GM21576 (cell line): ENCODE data around the gene NLRP5.

Experiments
- ATAC-seq: cut with Tn5 transposase; IDR thresholded peaks from one replicate; pipeline ENCODE4 v1.9.1; 2021; ENCODE audit warnings: mild to moderate bottlenecking, moderate library complexity; ENCODE audit not compliant: unreplicated experiment

NLRP5 gene

DNA sequence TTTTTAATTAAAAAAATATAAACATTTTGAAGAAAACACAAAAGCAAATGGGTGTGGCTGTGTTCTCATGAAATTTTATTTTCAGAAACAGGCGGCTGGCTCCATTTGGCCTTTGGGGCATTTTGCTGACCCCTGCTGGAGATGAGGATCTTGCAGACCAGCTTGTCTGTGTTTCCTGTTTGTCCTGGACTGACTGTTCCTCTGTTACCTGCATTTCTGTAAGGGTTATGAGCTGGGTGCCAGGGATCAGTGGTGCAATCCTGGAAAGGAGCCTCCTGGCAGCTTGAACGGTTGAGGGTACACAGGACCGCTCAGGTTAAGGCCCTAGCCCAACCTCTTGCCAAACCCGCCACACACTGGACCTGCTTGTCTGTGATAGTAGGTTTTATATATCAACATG lies 84.6 kb downstream of the NLRP5 start:
- no peak for ATAC-seq

DNA sequence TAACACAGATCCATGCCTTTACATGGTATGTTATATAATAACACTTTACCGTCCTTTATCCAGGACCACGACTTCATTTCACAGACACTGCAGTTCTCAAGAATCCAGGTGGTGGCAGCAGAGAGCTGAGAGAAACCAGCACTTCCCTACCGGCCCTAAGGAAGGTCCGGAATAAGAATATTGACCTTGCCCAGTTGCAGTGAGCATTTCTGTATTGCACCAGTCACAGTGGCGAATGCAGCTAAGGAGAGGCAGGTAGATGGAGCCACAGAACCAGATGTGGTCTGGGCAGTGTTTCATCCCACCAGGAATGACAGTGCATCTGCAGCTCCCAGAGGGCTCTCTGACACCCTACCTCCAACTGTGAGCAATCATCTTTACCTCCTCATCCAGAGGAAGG lies 89.9 kb downstream of the NLRP5 start:
- ATAC-seq = no peak

DNA sequence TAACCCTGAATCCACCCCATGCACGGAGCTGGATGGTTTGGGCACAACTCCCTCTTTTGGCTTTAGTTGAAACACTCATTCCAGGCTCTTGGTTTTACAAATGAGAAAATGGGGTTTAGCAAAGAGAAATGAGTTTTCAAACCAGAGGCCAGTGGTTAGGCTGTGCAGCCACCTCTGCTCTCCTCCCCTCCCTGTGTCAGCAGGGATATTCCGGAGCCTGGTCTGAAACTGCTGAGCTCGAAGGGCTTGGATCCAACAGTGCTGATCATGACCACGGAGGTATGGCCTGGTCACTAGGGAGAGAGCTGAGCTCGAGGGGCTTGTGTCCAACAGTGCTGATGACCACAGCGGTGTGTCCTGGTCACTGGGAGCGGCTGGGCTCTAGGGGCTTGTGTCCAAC lies 93.0 kb downstream of the NLRP5 start:
- ATAC-seq = no peak

DNA sequence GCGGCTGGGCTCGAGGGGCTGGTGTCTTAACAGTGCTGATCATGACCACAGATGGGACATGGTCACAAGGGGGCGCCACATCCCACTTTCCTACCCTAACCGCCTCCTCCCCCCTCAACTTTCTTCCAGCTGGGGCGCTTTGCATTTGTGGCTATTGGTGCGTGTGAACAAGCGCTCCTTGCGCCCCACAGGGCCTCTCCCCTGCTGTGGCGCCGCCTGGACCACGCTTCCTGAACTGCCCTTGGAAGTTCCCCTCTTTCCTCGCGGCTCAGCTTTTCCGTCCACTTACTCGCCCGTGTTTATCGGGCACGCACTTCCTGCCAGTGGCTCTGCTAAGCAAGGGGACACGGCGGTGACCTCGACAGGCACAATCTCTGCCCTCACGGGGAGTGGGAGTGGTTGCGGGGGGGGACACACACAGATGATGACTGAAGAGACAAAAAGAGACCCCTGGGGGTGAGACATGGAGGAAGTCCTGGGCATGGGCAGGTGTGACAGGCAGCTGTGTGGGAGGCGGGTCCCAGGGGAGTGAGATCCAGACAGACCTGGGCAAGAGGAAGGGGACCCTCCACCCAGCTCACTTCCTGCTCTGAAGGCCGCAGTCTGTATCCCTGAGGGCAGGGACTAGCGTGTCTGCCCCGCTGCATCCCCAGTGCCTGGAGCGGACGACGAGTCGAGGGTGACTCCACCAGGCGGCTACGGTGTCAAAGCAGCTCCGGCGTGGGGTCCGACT lies 94.3 kb downstream of the NLRP5 start:
- peak; percentile 74 for ATAC-seq

DNA sequence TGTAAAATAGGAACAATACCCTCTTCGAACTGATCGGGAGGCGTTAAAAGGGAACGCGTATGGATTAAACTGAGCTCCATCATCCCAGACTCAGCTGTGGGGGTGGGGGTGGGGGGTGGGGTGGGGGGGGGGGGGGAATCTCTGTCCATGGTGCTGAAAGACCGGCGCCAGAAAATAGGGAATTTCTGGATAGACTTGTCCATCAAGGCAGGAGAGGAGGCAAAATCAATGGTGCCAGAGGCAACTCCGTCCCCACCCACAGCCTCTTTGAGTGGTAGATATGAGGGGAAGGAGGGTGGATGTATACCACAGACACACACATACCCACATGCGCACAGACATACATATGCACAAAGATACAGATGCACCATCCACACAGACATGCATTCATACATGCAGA lies 97.1 kb downstream of the NLRP5 start:
- no peak for ATAC-seq

DNA sequence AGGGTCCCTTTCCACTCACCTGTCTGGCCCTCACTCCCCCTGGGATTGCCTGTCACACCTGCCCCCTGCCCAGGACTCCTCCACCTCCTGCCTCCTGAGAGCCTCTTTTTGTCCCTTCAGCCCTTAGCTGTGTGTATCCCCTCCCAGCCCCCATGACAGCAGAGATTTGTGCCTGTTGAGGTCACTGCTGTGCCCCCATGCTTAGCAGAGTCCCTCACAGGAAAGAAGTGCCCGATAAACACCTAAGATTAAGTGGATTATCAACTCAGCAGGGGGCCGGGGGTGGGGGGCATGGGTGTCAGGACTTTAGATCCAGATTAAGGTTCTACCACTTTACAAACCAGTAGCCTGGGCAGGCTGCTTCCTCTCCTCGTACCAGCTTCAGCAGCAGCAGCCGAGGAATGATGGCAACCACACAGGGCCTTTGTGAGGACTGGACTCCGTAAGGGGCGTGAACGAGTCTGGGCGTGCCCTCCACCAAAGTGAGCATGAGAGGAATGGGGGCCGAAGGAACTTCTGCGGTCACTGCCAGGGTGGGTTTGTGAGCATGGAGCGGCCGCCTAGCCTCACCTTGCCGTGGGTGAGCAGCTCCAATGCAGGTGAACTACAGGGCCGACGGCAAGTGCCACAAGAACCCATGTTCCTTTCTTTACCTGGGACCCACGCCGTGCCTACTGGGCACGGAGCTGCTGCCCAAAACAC lies 98.4 kb downstream of the NLRP5 start:
- no peak for ATAC-seq

DNA sequence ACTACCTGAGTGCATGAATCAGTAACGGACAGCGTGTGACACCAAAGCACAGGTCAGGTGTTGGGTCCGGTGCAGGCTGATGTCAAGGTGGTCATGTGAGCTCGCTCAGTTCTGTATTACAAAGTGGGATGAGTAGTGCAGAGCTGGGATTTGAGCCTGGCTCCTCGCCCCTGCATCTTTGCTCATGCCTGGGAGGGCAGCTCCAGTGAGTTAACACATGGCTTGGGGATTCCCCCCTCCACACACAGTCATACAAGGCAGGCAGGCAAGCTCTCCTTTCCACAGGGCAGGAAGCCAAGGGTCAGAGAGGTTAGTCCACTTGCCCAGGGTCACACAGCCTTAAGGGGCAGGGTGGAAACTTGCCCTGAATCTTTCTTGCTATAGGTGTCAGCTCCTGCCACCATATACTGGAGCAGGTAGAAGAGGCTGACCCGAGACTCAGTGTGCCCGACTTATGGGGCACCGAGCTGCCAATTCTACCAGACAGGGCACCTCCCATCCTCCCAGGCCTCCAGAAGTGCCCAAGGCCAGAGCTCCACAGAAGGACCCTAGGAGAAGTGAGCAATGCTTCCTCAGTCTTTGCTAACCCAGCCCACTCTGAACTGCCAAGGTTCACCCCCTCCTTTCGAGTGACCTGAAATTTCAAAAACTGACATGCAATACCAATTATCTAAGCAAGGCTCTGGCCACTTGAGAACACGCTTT lies 99.1 kb downstream of the NLRP5 start:
- ATAC-seq = no peak

DNA sequence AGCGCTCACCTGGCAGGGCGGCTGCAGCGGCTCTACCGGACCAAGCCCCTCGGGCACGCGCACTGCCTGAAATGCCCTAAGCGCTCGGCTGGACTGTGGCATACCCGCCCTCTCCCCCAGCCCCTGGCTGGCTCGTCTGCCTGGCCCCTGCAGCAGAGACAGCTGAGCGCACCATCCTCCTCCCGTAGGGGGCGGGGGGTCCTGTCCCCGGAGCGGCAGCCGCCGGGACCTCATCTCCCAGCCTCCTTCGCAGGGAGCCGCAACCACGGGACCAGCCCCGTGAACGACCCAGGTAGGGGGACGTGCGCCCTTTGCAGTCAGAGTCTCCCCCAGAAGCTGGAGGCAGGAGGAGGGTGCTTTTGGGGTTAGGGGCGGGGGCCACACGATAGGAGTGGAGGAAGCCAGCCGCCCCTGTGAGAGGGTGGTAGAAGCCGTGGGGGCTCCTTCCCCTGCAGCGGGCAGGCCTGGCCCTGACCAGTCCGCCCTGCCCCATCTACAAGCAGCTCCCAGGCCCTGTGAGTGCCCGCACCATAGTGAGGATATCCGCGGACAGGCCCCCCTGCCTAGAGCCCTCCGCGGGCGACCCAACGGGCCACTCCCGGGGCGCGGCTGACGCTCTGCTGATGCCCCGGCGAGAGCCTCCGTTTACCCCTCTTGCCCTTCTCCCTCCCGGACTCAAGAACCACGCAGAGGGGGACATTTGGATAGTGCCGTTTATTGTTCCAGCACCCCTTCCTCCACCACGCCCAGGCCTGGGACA lies 100.3 kb downstream of the NLRP5 start:
- no peak for ATAC-seq

DNA sequence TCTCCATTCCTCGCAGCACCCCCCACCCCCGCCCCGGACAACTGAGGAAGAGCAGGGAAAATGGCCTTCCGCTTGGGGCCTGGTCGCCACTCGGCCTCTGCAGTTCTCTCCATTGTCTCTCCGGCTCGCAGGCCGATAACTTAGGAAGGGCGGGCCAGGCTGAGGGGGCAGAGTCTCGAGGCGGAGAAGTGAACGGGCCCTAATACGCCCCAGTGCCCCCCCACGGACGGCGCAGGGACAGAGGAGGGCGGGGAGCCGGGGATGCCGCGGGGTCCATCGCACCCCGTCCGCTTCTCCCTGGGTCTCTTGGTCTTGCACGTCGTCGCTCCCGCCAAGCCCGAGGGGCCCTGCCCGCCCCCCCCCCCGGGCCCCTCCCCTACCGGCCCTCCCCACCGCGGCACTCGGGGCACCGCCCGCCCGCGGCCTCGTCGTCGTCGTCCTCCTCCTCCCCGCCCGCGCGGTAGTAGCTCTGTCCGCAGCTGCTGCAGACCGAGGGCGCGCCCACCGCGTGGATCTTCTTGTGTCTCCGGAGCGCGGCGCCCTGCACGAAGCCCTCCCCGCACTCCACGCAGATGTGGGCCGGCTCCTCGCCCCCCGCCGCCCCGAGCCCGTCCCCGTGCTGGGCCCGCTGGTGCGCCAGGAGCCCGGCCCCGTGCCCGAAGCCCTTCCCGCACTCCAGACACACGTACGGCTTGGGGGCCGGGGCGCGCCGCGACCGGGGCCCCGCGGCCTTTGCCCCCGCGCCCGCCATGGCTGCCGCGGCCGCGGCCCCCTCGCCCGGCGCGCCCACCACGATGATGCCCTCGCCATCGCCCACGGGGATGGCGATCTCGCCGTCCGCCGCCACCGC lies 101.3 kb downstream of the NLRP5 start:
- ATAC-seq = no peak

DNA sequence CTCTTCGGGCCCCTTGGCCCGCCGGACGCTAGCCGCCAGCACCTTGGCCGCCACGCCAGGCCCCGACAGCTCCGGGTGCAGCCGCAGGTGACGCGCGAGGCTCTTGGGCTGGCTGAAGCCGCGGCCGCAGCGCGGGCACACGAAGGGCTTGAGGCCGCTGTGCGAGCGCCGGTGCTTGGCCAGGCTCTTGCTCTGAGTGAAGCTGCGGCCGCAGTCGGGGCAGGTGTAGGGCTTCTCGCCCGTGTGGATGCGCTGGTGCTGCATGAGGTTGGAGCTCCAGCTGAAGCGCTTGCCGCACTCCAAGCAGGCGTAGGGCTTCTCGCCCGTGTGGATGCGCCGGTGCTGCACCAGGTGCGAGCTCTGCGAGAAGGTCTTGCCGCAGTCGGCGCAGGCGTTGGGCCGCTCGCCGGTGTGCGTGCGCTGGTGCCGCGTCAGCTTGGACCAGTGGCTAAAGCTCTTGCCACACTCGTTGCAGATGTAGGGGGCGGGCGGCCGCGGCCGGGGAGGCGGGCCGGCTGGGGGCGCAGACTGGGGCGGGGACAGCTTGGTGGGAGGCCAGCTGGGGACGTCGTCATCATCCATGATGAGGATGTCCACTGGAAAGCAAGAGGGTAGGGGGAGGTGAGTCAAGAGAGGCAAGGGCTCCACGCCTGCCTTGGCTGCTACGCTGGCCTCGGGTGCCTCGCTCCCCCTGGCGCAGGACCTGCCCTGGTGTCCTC lies 102.1 kb downstream of the NLRP5 start:
- ATAC-seq = no peak

DNA sequence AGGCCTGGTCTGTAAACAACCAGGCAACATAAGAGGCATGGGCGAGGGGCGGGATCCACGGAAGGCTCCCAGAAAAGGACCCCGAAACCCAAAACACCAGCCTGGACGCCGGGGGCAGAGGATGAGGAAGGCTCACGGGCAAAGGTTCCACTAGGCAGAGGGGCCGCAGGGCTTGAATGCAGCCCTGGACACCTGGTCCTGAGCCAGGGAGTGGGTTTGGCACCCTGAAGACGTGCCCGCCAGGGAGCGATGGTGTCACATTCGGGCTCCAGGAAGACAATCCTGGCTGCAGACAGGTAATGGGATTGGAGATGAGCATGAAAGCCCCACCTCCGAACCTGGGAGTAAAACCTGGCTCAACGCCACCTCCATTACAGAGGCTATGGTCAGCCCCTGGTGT lies 102.8 kb downstream of the NLRP5 start:
- no peak for ATAC-seq

DNA sequence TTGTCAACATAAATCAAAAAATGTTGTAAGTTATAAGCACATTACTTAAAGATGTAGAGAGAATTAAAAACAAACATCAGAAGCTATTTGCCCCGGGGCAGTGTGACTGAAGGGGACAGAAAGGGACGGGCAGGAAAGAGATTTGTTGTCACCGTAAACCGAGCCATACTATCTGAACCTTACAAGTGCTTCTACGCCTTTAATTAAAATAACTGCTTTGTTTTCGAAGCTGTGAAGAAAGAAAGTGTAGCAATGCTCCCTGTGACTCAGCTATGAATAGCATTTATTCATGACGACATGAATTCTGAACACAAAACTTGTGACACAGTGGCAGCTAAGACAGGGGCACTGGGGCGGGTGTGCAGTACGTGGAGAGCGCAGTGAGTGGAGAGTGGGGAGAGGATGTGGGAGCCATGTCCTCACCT lies 104.5 kb downstream of the NLRP5 start:
- no peak for ATAC-seq

DNA sequence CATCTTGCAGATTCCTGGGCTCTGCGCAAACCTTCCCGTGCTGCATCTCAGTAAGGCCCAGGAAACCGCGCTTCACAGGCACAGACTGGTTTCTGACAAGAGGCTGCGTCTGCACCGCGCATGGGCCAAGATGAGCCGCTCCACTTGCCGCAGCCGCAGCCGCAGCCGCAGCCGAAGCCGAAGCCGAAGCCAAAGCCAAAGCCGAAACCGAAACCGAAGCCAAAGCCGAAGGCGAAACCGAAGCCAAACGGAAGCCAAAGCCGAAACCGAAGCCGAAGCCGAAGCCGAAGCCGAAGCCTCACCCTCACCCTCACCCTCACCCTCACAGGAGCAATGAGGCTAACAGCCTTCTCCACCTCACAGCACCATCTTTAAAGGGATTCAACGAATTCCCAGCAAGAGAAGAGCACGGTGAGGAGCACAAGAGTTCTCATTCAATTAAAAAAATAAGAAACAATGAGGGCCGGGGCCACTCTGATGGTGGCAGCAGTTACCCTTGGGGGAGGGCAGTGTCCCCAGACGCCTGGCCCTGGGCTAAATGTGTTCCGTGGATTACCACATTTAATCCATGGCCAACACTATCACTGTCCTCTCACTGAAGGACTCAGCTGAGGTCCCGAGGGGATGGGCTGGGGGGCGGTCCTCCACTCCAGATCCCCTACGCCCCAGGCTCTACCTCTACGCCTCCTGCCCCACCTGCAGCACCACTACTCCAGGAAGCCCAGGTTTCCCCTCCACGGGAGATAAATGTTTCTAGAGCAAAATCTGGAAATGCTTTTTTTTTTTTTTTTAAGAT lies 105.4 kb downstream of the NLRP5 start:
- ATAC-seq = no peak

DNA sequence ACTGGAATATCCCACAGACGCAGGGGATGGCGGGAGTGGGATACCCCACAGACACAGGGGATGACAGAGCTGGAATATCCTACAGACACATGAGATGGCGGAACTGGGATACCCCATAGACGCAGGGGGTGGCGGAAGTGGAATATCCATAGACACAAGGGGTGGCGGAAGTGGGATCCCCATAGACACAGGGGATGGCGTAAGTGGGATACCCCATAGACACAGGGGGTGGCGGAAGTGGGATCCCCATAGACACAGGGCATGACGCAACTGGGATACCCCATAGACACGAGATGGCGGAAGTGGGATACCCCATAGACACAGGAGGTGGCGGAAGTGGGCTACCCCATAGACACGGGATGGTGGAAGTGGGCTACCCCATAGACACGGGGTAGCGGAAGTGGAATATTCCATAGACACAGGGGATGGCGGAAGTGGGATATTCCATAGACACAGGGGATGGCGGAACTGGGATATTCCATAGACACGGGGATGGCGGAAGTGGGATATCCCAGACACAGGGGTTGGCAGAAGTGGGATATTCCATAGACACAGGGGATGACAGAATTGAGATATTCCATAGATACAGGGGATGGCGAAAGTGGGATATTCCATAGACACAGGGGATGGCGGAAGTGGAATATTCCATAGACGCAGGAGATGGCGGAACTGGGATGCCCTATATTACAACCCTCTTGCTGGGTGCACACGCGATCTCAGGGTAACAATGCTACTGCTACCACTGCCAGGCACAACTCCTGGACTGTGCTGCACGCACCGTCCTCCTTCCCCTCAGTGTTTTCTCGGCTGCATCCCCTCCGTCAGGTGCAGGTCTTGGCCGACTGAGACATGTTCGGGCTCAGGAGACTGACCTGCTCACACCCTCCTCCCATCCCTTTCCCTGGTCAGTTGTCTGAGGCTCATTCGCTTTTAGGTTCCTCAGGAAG lies 106.4 kb downstream of the NLRP5 start:
- ATAC-seq = no peak

DNA sequence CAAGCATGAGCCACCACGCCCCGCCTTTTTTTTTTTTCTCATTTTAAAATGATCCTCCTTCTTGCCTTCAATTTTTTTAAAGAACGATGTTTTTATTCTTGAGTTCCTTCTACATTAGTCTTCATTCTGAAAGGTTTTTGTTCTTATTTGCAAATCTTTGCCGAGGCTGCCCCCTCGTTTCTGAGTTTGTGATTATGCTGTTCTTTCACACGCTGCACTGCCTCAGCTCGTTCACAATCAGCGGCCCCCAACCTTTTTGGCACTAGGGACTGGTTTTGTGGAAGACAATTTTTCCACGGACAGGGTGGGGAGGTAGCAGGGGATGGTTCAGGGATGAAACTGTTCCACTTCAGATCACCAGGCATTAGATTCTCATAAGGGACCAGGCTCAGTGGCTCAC lies 107.9 kb downstream of the NLRP5 start:
- ATAC-seq = no peak

DNA sequence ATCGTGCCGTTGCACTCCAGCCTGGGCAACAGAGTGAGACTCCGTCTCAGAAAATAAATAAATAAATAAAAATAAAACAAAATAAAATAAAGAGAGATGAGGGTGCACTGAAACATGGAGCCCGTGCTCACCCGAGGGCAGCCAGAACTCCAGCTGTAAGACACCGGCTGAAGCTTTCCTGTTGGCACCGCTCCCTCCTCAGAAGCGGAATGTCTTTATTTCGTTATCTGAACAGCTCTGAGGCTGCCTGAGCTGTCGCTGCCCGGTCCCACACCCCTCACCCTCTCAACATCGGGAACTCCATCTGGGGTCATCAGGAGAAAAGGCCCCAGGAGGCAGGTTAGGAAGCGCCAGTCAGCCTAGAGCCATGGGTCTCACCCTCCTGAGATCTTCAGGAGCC lies 110.1 kb downstream of the NLRP5 start:
- ATAC-seq = no peak

DNA sequence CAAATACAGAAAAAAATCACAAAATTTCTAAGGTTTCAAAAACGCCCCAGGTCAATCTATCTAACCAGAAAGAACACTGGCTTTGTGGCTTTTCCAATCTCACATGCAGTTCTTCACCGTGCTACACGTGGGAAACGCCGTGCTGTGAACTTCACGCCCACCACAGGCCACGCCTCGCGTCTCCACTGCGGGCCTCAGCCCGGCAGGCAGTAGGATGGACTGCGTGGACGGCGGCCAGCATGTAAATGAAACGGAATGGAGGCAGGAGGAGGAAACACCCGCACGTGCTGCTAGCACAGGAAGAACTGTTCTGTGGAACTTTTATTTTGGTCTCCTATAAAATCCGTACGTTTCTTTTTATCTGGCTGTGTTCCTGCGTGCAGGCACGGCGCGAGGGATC lies 110.7 kb downstream of the NLRP5 start:
- ATAC-seq = no peak

DNA sequence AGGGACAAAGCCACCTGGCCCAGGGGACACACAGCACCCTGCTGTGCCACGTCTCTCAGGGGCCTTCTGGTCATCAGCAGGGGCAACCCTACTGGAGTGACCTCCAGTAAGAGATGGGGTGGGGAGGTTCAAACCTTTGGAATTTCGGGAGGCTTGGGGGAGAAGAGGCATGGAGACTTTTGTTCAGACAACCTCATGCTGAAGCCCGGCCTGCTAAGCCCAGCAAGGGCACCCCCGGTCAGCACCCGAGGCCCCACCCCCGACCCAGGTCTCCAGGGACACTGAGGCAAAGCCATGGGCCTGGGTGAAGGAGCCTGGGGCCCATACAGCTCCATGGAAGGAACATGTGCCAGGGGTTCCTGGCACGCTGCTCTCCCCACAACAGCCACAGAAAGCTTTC lies 111.2 kb downstream of the NLRP5 start:
- ATAC-seq = no peak
